Activated CD4-positive, alpha-beta T cell treated with anti-CD3 and anti-CD28 coated beads, Interleukin-2, amount 50 U/mL, for 24 hours (primary cell): ENCODE data around the gene ALPL.

Experiments
- DNase-seq, 2 donors: peaks; one replicate each; pipeline ENCODE4 v3.0.0-alpha.2; 2020; ENCODE audit warnings: low read depth in 1 of 2, low spot score in 1 of 2

Gene ALPL

GRCh38 chr1:21574466-21575151 lies 65.4 kb downstream of the ALPL start:
- no peak for DNase-seq

- DNase-seq: no peak
Measured at GRCh38 chr1:21575351-21575942, 66.2 kb downstream of the ALPL start.

- DNase-seq: no peak
Measured at GRCh38 chr1:21576031-21576797, 67.0 kb downstream of the ALPL start.

GRCh38 chr1:21576798-21577187 lies 67.6 kb downstream of the ALPL start:
- DNase-seq: no peak

- no peak for DNase-seq
Measured at GRCh38 chr1:21577324-21577723, 68.1 kb downstream of the ALPL start.

- DNase-seq: no peak
Measured at GRCh38 chr1:21577933-21578332, 68.7 kb downstream of the ALPL start.

GRCh38 chr1:21579791-21580190 lies 70.6 kb downstream of the ALPL start:
- DNase-seq: no peak

- no peak for DNase-seq
Measured at GRCh38 chr1:21584096-21584495, 74.9 kb downstream of the ALPL start.

GRCh38 chr1:21585037-21585436 lies 75.8 kb downstream of the ALPL start:
- no peak for DNase-seq

GRCh38 chr1:21586222-21586621 lies 77.0 kb downstream of the ALPL start:
- DNase-seq: no peak

- DNase-seq: no peak
Measured at GRCh38 chr1:21586846-21587601, 77.8 kb downstream of the ALPL start.

GRCh38 chr1:21587602-21587953 lies 78.4 kb downstream of the ALPL start:
- no peak for DNase-seq

- DNase-seq: no peak
Measured at GRCh38 chr1:21589618-21590017, 80.4 kb downstream of the ALPL start.

GRCh38 chr1:21590126-21590880 lies 81.1 kb downstream of the ALPL start:
- no peak for DNase-seq

GRCh38 chr1:21590934-21591333 lies 81.7 kb downstream of the ALPL start:
- no peak for DNase-seq

GRCh38 chr1:21592086-21592865 lies 83.1 kb downstream of the ALPL start:
- DNase-seq: no peak

- DNase-seq: no peak
Measured at GRCh38 chr1:21593231-21593630, 84.0 kb downstream of the ALPL start.

GRCh38 chr1:21594501-21594900 lies 85.3 kb downstream of the ALPL start:
- no peak for DNase-seq

- peak; percentile 34 to 41 for DNase-seq
Measured at GRCh38 chr1:21594935-21595897, 86.0 kb downstream of the ALPL start.
